GM19351 (cell line): ENCODE measurements around the gene CHCHD6.

Source experiments
- ATAC-seq: cut with Tn5 transposase; IDR thresholded peaks from one replicate; pipeline ENCODE4 v1.9.1; 2021; ENCODE audit warnings: mild to moderate bottlenecking, moderate library complexity; ENCODE audit not compliant: unreplicated experiment

The CHCHD6 gene

DNA sequence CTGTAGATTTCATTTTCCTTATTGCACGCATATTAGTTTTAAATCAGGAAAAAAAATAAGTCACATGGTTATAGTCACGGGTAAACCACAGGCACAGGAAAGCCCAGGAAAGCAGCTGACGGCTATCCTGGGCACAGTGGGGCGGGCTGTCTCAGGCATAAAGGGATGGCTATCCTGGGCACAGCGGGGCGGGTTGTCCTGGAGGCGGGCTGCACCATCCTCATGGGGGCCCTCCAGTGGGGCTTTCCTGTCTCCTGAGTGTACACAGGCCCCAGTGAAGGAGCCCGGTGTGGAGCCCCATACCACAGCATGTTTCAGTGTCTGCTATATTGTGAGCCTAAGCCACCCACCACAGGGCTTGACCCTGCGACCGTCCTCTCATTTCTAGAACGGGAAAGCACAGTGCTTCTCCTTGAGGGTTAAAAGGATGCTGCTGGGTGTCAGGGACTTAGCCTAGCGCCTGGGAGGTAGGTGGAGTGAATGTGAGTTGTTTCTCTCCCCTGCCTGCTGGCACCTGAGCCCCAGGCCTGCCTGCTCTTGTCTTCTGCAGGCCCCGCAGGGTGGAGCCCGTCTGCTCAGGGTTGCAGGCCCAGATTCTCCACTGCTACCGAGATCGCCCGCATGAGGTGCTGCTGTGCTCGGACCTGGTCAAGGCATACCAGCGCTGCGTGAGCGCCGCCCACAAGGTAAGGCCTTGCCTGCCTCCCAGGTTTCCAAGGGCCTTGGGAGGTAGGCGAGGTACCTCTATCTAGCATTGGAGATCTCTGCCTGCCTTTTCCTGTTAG is 253.0 kb downstream of the CHCHD6 start:
- no peak for ATAC-seq

GRCh38 chr3:126957776-126958637 is 254.0 kb downstream of the CHCHD6 start:
- ATAC-seq = no peak

DNA sequence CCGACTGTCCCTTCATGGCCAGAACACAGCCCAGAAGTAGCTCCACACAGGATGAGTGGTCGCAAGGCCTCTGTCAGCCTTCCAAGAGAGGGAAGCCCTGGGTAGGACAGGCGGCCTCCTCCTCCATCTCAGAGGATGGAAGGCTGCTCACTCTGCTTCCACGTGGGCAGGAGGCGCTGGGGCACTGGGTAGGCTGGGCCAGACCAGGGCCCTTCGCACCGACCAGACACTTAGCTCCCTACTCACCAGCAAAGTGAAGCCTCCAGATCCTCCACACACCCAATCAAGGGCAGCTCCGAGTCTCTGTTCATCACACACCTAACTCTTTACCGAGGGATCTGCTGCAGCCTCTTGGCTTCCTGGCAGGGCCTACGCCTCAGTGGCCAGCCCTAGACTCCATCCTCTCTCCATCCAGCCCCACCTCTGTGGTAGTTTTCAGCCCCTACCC is 254.6 kb downstream of the CHCHD6 start:
- no peak for ATAC-seq

- ATAC-seq = no peak
Observed at GRCh38 chr3:126959136-126959920, 255.3 kb downstream of the CHCHD6 start.

DNA sequence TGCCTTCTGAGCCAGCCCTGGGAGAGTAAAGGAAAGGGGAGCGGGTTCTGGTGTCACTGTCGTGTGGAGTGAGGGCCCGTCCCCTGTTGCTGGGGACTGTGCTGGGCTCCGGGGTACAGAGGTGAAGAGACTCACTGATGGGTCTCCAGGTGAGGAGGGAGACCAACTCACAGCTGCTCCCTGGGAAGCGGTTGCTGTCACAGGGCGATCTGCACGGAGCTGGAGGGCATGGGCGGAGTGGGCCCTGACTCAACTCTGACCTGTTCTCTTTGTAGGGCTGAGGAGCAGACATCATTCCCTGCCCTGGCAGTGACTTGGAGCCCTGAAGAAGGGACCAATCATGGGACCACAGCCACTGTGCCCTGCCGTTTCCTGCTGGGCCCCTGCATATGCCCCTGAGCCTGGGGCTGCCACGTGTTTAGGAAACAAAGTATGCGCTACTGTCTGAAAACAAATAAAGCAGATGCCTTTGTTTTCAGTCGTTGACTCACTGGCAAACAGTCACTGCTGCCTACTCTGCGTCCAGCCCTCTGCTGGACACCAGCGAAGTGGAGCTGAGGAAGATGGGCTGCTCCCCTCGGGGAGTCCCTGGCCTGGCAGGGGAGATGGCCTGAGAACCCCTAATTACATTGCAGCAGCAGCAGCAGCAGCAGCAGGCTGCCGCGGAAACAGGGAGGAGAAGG is 256.0 kb downstream of the CHCHD6 start:
- no peak for ATAC-seq

- ATAC-seq = no peak
Observed at GRCh38 chr3:126960604-126960995, 256.6 kb downstream of the CHCHD6 start.

DNA sequence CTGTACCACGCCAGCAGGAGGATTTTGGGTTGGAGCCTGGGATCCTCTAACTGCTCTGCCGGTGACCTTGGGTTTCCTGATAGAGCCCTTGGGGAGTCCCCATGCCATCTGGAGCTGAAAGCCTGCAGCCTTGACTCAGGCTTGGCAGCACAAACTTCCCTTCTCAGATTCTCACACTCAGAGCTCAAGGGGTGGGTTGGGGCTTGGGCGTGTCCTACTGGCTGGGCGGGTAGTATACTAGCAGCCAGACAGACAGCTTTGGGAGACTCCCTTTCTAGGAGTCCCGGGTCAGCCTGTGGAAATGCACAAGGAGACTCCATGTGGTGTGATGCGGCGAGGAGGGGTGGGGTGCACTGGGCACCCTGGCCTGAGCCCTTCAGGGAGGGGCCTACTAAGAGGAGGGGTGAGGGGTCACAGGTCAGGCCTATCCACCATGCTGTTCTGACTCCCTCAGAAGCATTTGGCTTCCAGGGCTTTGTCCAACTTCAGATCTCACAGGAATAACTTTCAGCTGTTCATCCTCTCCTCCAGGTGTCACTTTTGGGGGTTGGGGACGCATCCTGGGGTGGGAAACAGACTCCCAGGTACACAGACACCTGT is 257.3 kb downstream of the CHCHD6 start:
- peak; percentile 58 for ATAC-seq

DNA sequence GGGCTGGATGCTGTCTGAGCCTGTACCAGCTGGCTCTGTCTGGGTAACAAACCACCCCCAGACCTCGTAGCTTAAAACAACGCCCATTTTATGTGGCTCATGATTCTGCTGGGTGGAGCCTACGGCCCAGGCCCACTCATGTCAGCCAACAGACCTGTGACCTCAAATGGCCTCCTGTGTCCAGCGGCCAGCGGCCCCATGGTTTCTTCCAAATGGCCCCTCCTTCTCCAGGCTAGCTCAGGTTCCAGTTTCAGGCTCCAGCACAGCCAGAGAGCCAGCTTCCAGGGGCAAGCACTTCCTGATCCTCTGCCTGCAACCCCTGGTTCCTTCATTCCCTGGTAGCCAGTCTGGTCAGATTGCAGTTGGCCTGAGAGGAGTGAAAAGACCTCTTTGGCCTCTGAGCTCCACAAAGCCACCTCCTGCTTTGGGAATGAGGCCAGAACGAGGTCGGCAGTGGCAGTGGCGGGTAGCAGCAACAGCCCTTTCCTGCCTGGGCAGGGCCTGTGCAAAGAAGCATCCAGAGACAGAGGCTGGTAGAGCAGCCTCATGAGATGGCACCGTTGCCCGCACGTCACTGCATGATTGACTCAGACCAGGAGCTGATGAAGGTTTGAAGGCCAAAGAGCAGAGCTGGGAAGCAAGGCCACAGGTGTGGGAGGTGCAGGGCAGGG is 257.9 kb downstream of the CHCHD6 start:
- ATAC-seq = no peak

DNA sequence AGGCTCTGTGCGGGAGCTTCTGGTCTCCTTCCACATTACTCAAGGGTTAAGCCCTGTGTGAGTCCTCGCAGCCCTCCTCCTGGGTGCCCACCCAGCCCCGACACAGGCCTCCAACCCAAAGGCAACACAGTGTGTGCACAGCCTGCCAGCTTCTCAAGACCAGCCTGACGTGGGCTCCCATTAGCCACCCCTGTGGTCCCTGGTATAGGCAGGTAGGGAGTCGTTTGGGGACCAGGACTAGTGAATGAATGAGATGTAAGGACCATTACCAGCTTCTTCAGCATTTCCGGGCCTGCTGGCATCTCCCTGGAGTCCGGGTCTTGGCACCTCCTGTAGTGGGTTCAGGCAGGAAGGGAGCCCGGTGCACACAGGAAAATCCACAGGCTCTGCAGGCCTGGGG is 258.7 kb downstream of the CHCHD6 start:
- no peak for ATAC-seq

- ATAC-seq = no peak
Observed at GRCh38 chr3:126963261-126964190, 259.5 kb downstream of the CHCHD6 start.

DNA sequence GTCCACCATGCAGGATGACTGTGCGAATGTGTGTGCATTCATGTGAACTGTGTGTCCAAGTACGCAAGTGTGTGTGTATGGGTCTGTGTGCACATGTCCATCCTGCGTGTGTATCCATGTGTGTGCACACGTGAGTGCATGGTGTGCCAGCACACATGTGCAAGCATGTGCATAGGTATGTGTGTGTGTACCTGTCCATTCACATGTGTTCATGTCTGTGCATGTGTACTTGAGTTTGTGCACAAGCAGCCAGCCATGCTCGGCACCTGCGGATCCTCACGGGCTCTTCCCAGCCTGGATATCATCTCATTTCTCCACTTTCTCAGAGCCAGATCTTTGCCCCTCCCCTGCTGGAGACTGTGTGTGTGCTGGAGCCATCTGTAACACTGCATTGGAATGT is 260.2 kb downstream of the CHCHD6 start:
- ATAC-seq = no peak

DNA sequence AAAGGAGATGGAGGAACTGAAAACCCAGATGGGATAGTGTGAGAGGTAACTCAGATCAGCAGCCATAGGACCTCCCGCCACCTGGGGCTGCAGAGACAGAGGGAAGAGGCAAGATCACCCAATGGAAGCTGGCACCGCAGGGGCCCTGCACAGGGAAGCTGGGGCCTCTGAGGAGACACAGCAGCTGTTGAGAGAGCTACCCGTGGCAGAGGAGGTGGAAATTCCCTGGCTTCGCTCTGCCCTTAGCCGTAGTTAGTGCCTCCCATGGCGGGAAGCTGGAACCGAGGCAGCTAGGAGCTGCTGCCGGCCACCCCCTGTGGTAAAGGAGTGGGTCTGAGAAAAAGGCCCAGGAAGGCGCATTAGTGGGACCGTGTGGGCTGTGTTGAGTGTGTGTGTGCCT is 260.9 kb downstream of the CHCHD6 start:
- no peak for ATAC-seq

- ATAC-seq = no peak
Observed at GRCh38 chr3:126965526-126966080, 261.6 kb downstream of the CHCHD6 start.

DNA sequence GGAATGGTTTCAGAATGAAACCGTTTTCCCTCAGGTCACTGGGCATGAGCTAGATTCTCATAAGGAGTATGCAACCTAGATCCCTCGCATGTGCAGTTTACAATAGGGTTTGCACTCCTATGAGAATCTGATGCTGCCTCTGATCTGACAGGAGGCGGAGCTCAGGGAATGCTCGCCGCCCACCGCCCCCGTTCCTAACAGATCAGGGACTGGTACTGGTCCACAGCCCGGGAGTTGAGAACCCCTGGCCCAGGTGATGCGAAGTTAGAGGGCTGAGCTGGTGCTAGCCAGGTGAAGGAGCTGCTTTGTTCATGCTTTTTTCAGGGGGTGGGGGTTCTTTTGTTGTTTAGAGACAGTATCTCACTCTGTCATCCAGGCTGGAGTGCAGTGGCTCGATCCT is 263.3 kb downstream of the CHCHD6 start:
- ATAC-seq = no peak

GRCh38 chr3:126968391-126969390 is 264.7 kb downstream of the CHCHD6 start:
- ATAC-seq = no peak

DNA sequence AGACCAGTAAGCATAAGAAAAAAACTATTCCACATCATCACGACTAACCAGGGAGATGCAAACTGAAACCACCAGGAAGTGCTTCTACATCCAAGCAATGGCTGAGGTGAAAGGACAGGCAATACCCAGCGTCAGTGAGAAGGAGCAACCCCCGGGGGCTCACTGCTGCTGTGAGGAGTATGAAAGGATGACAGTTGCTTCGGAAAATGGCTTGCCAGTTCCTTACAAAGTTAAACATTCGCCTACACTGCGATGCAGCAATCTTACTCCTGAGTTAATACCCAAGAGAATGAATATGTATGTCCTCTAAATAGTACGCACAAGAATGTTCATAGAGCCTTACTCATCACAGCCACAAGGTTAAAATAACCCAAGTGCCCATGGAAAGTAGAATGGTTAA is 265.5 kb downstream of the CHCHD6 start:
- no peak for ATAC-seq

DNA sequence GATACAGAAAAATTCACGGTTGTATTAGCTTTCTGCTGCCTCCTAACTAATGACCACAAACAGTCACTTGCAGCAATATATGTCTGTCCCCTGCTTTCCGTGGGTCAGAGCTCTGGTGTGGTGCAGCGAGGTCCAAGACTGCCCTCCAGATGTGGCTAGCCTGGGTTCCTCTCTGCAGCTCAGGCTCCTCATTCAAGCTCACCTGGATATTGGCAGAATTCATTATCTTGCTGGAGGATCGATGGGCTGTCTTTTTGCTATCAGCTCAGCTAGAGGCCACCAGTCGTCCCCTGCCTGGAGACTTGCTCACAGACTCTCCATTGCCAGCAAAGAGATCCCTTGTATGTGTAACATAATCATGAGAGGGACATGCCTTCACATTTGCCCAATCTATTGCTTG is 266.1 kb downstream of the CHCHD6 start:
- ATAC-seq = no peak
